HG03060 (cell line): ENCODE measurements around the gene ORM1.
"Not testable (repeated sequence)": the region's sequence is repeated elsewhere in the genome, so short reads cannot be mapped to it uniquely, and the experiment has no call there.

ENCODE experiments used
- ATAC-seq: cut with Tn5 transposase; IDR thresholded peaks from one replicate; pipeline ENCODE4 v1.9.1; 2021; ENCODE audit warnings: low read depth, moderate number of reproducible peaks; ENCODE audit not compliant: unreplicated experiment

Gene ORM1

GRCh38 chr9:114322160-114322818 lies 609 bp upstream of the ORM1 start:
- not testable (repeated sequence) for ATAC-seq

- ATAC-seq: not testable (repeated sequence)
These were observed 951 bp downstream of the ORM1 start for GRCh38 chr9:114323849-114324248.

GRCh38 chr9:114324492-114324891 lies 1.6 kb downstream of the ORM1 start:
- ATAC-seq: no peak

GRCh38 chr9:114324965-114325364 lies 2.1 kb downstream of the ORM1 start:
- ATAC-seq: not testable (repeated sequence)

- ATAC-seq: not testable (repeated sequence)
These were observed 2.9 kb downstream of the ORM1 start for GRCh38 chr9:114325684-114326254.

GRCh38 chr9:114327749-114328148 lies 4.9 kb downstream of the ORM1 start:
- ATAC-seq: no peak

GRCh38 chr9:114328357-114328820 lies 5.5 kb downstream of the ORM1 start:
- not testable (repeated sequence) for ATAC-seq

- ATAC-seq: not testable (repeated sequence)
These were observed 6.2 kb downstream of the ORM1 start for GRCh38 chr9:114328937-114329624.

GRCh38 chr9:114329625-114330022 lies 6.7 kb downstream of the ORM1 start, which contains the start of gene ORM2:
TSS of gene ORM2 (plus strand) at chr9:114329869. CDS start at chr9:114329905, 36 bp downstream.
- not testable (repeated sequence) for ATAC-seq

GRCh38 chr9:114330636-114331035 lies 7.7 kb downstream of the ORM1 start:
- no peak for ATAC-seq

GRCh38 chr9:114331229-114332195 lies 8.6 kb downstream of the ORM1 start:
- not testable (repeated sequence) for ATAC-seq

GRCh38 chr9:114332474-114333040 lies 9.7 kb downstream of the ORM1 start:
- ATAC-seq: not testable (repeated sequence)

- ATAC-seq: not testable (repeated sequence)
These were observed 10.8 kb downstream of the ORM1 start for GRCh38 chr9:114333718-114334117.

GRCh38 chr9:114334490-114334889 lies 11.6 kb downstream of the ORM1 start:
- no peak for ATAC-seq

- no peak for ATAC-seq
These were observed 12.8 kb downstream of the ORM1 start for GRCh38 chr9:114335745-114336144.

GRCh38 chr9:114336157-114336556 lies 13.3 kb downstream of the ORM1 start:
- ATAC-seq: no peak

GRCh38 chr9:114336699-114337395 lies 13.9 kb downstream of the ORM1 start:
- ATAC-seq: no peak

- ATAC-seq: no peak
These were observed 15.3 kb downstream of the ORM1 start for GRCh38 chr9:114338187-114338586.

GRCh38 chr9:114339130-114339908 lies 16.4 kb downstream of the ORM1 start:
- ATAC-seq: peak; percentile 45
